Measurements from ENCODE around the gene HPS1.

DNA sequence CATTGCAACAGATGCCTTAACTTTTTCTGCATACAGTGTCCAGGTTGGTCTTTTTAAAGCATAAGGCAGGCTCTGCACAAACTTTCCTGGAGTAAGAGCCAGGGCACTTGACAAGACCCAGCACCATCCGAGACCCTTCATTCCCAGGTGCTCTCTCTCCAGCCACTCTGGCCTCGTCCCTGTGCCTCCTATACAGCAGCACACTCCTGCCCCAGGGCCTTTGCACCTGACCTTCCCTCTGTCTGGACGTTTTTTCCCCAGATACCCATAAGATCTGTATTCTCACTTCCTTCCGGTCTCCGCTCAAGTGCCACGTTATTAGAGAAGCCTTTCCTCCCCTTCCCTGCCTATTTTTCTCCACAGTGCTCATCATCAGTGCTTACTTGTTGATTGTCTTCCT is 57.3 kb downstream of the HPS1 start:
- no peak for TF ChIP-seq POLR2A (IDR thresholded peaks at IDR 0.05)
- TF ChIP-seq CTCF (IDR thresholded peaks at IDR 0.05), result no peak
